Neutrophil (primary cell): ENCODE results near the gene PNMT.

Experiments
- H3K27ac ChIP-seq: fragments of 200-600 bp; sonication (generic); 2 replicates; pipeline ENCODE4 v1.5.1; 2016; ENCODE audit warnings: mild to moderate bottlenecking, moderate library complexity
- H3K27me3 ChIP-seq: fragments of 200-600 bp; sonication (generic); 2 replicates; pipeline ENCODE4 v1.6.0; 2016; ENCODE audit warnings: mild to moderate bottlenecking
- H3K36me3 ChIP-seq: fragments of 200-600 bp; sonication (generic); 2 replicates; pipeline ENCODE4 v1.5.1; 2017
- H3K4me1 ChIP-seq, 2 experiments: fragments of 200-600 bp in 1 of 2; sonication (generic) in 1 of 2; 1 replicate in 1 of 2; 2 replicates in 1 of 2; pipeline versions ENCODE4 v1.5.1 to v1.6.1; 2013 to 2016; ENCODE audit warnings: low read depth in 1 of 2, low read length in 1 of 2, mild to moderate bottlenecking in 1 of 2, moderate library complexity in 1 of 2; ENCODE audit not compliant: control insufficient read depth in 1 of 2, insufficient read depth in 1 of 2
- H3K4me3 ChIP-seq, 2 experiments: fragments of 200-600 bp in 1 of 2; sonication (generic) in 1 of 2; 1 replicate in 1 of 2; 2 replicates in 1 of 2; pipeline ENCODE4 v1.5.1; 2013 to 2016; ENCODE audit warnings: low read depth in 1 of 2, low read length in 1 of 2, mild to moderate bottlenecking in 1 of 2, moderate library complexity in 1 of 2
- H3K9me3 ChIP-seq: fragments of 200-600 bp; sonication (generic); 2 replicates; pipeline ENCODE4 v1.5.1; 2016
- CTCF ChIP-seq: fragments of 200-600 bp; sonication (generic); IDR thresholded peaks from 2 replicates; pipeline ENCODE4 v1.5.1; 2016; ENCODE audit warnings: antibody characterized with exemption

The PNMT gene

GRCh38 chr17:39665642-39666224 is 2.5 kb upstream of the PNMT start:
- Histone ChIP-seq H3K4me1 (peaks cover 6 to 13% of the 10 kb centered on the region in 2 experiments), H3K27me3 (peaks cover 62% of the 10 kb centered on the region)

GRCh38 chr17:39666231-39666600 is 2.0 kb upstream of the PNMT start:
- H3K4me1 ChIP-seq, result peaks cover 6 to 13% of the 10 kb centered on the region in 2 experiments
- H3K9me3 ChIP-seq, result no peaks in the 10 kb centered on the region
- H3K27ac ChIP-seq, result no peak overlapping the region
- no peak overlapping the region for H3K4me3 ChIP-seq
- H3K36me3 ChIP-seq, result peaks cover 30% of the 10 kb centered on the region
- no peak for TF ChIP-seq CTCF
- H3K27me3 ChIP-seq, result peaks cover 67% of the 10 kb centered on the region

More at GRCh38 chr17:39665642-39666224, 2.5 kb upstream of the PNMT start:
- no peak for TF ChIP-seq CTCF
- no peaks in the 10 kb centered on the region for H3K9me3 ChIP-seq
- no peak overlapping the region for H3K4me3 ChIP-seq
- H3K36me3 ChIP-seq, result peaks cover 35% of the 10 kb centered on the region
- no peak overlapping the region for H3K27ac ChIP-seq

- no peaks in the 10 kb centered on the region for H3K9me3 ChIP-seq
- H3K4me3 ChIP-seq, result no peak overlapping the region
- H3K27ac ChIP-seq, result no peak overlapping the region
- peaks cover 6 to 13% of the 10 kb centered on the region in 2 experiments for H3K4me1 ChIP-seq
- H3K36me3 ChIP-seq, result peaks cover 25% of the 10 kb centered on the region
- TF ChIP-seq CTCF, result no peak
- H3K27me3 ChIP-seq, result peaks cover 72% of the 10 kb centered on the region
Measured at GRCh38 chr17:39666601-39667261, 1.5 kb upstream of the PNMT start.

- Histone ChIP-seq H3K36me3 (peaks cover 18% of the 10 kb centered on the region), H3K4me1 (peaks cover 6 to 13% of the 10 kb centered on the region in 2 experiments), H3K9me3 (no peaks in the 10 kb centered on the region), H3K27me3 (peaks cover 79% of the 10 kb centered on the region), H3K4me3 (no peak overlapping the region), H3K27ac (no peak overlapping the region)
- no peak for TF ChIP-seq CTCF
Measured at GRCh38 chr17:39667262-39667944, 850 bp upstream of the PNMT start.

- TF ChIP-seq CTCF, result no peak
- H3K27me3 ChIP-seq, result peaks cover 82% of the 10 kb centered on the region
- peaks cover 6 to 13% of the 10 kb centered on the region in 2 experiments for H3K4me1 ChIP-seq
- H3K4me3 ChIP-seq, result no peak overlapping the region
- no peak overlapping the region for H3K27ac ChIP-seq
- H3K9me3 ChIP-seq, result no peaks in the 10 kb centered on the region
- H3K36me3 ChIP-seq, result no peaks in the 10 kb centered on the region
Measured at GRCh38 chr17:39669897-39670735, 1.9 kb downstream of the PNMT start.
